Upper lobe of right lung (tissue), 1 donor: ENCODE measurements around the gene NEURL1B. TPM values are rescaled to one million over a fixed set of nuclear protein-coding genes. Genes with fewer than 3 reads are reported as not detected.

ENCODE experiments used
- ATAC-seq: fragments of 200-7000 bp; cut with Tn5 transposase; one replicate; pipeline ENCODE4 v1.9.1; 2020; ENCODE audit warnings: mild to moderate bottlenecking, moderate library complexity
- DNase-seq: peaks from one replicate; pipeline ENCODE4 v3.0.0-alpha.2; 2020
- H3K27ac ChIP-seq: fragments of 200-600 bp; one replicate; pipeline ENCODE4 v1.8.0; 2022
- H3K27me3 ChIP-seq: fragments of 200-600 bp; one replicate; pipeline ENCODE4 v1.8.0; 2022; ENCODE audit warnings: mild to moderate bottlenecking
- H3K36me3 ChIP-seq: fragments of 200-600 bp; one replicate; pipeline ENCODE4 v1.8.0; 2022
- H3K4me1 ChIP-seq: fragments of 200-600 bp; one replicate; pipeline ENCODE4 v1.8.0; 2022
- H3K4me3 ChIP-seq: fragments of 200-600 bp; one replicate; pipeline ENCODE4 v1.8.0; 2022; ENCODE audit warnings: mild to moderate bottlenecking
- H3K9me3 ChIP-seq: fragments of 200-600 bp; one replicate; pipeline ENCODE4 v1.8.0; 2022
- intact Hi-C: fragments of 100-400 bp; cut with DNase I; formaldehyde crosslinking; loops from one replicate; pipeline ENCODE4 v1.11.0; 2022
- total RNA-seq: library from RNA; stranded (reverse); fragmentation: NEBNext Ultra II Directional; extraction: Animal tissue kit (Norgen Biotek cat#: 25700); gene quantifications from one replicate; pipeline ENCODE4 v1.2.1, GENCODE V29; 2021
- TF ChIP-seq, protein P1 (sequence below): fragments of 200-600 bp; IDR thresholded peaks from one replicate; pipeline ENCODE4 v1.8.0; 2022; ENCODE audit warnings: antibody characterized with exemption
- donor health status: DM: no; HTN: yes; CAD: no; lungs with severe emphysema.

Gene NEURL1B
- total RNA-seq, 1 donor from 2014 or later: 25.0 TPM

DNA sequence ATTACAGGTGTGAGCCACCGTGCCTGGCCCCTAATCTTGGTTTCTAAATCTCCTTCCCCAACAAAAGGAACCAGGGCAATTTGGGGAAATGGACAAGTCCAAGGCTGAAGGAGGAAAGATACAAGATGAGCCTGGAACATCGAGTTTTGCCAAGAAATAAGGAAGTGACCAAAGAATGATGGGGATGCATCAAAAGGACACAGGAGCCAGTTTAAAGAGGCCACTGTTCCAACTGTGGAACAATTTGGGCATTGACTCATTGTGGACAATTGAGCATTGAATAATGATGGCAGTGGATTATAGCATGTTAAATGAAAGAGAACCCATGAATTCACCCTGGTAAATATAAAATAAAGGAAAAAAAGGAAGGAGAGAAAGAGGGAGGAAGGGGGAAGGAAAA is 82.4 kb downstream of the NEURL1B start:
- ATAC-seq: no peak

GRCh38 chr5:172724242-172725183 is 83.5 kb downstream of the NEURL1B start:
- Histone ChIP-seq H3K4me3 (no peak overlapping the region), H3K9me3 (no peaks in the 10 kb centered on the region), H3K27ac (no peak overlapping the region), H3K27me3 (no peaks in the 10 kb centered on the region), H3K36me3 (no peaks in the 10 kb centered on the region), H3K4me1 (peaks cover 32% of the 10 kb centered on the region)
- intact Hi-C loops: no loop called here
- TF ChIP-seq, protein P1, sequence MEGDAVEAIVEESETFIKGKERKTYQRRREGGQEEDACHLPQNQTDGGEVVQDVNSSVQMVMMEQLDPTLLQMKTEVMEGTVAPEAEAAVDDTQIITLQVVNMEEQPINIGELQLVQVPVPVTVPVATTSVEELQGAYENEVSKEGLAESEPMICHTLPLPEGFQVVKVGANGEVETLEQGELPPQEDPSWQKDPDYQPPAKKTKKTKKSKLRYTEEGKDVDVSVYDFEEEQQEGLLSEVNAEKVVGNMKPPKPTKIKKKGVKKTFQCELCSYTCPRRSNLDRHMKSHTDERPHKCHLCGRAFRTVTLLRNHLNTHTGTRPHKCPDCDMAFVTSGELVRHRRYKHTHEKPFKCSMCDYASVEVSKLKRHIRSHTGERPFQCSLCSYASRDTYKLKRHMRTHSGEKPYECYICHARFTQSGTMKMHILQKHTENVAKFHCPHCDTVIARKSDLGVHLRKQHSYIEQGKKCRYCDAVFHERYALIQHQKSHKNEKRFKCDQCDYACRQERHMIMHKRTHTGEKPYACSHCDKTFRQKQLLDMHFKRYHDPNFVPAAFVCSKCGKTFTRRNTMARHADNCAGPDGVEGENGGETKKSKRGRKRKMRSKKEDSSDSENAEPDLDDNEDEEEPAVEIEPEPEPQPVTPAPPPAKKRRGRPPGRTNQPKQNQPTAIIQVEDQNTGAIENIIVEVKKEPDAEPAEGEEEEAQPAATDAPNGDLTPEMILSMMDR: no peak
- ATAC-seq (no peak), DNase-seq (no peak)

More for the DNA sequence above, 82.4 kb downstream of the NEURL1B start:
- no peaks in the 10 kb centered on the region for H3K27me3 ChIP-seq
- intact Hi-C loops: no loop called here
- no peak for DNase-seq
- no peaks in the 10 kb centered on the region for H3K9me3 ChIP-seq
- TF ChIP-seq, protein P1: no peak
- H3K4me3 ChIP-seq: no peak overlapping the region
- no peaks in the 10 kb centered on the region for H3K36me3 ChIP-seq
- H3K27ac ChIP-seq: no peak overlapping the region
- H3K4me1 ChIP-seq: peaks cover 32% of the 10 kb centered on the region

DNA sequence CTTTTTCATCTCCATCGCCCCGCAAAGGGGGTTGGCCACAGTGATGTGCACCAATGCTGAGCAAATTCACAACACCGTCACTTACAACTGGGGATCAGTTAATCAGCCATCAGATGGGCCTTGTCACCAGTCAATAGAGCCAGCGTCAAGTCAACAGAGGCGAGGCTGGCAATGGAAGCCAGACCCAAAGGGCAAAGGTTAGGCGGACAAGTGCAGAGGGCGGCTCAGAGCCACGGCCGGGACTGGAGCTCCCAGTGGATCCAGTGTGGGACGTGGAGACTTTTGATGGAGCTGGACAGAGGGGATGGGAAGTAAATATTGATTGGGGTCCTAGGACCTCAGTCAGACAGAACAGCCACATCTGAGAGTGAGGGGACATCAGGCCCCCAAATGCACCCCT is 84.2 kb downstream of the NEURL1B start:
- Histone ChIP-seq H3K4me1 (peaks cover 30% of the 10 kb centered on the region), H3K27me3 (no peaks in the 10 kb centered on the region), H3K4me3 (no peak overlapping the region), H3K27ac (no peak overlapping the region), H3K36me3 (no peaks in the 10 kb centered on the region), H3K9me3 (no peaks in the 10 kb centered on the region)
- TF ChIP-seq, protein P1: no peak
- intact Hi-C loops: no loop called here
- DNase-seq (no peak), ATAC-seq (no peak)

DNA sequence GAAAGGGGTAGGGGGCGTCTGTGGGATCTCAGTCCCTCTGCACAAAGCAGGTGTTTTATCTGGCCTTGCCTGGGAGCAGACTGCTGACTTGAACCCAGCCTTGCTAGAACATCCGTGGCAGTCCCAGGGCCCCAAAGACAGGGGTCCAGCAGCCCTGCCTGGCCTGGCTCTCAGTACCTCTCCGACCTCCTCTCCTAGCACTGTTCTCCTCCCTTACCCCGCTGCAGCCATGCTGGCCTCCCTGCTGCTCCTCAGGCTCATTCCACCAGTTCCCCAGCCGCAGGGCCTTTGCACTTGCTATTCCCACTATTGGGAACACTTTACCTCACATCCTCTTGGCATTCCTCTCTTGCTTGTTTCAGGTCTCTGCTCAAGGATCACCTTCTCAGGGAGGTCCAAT is 84.7 kb downstream of the NEURL1B start:
- DNase-seq (no peak), ATAC-seq (no peak)
- no peak overlapping the region for H3K27ac ChIP-seq
- intact Hi-C loops: no loop called here
- no peaks in the 10 kb centered on the region for H3K9me3 ChIP-seq
- peaks cover 25% of the 10 kb centered on the region for H3K4me1 ChIP-seq
- H3K36me3 ChIP-seq: no peaks in the 10 kb centered on the region
- TF ChIP-seq, protein P1: no peak
- no peaks in the 10 kb centered on the region for H3K27me3 ChIP-seq
- no peak overlapping the region for H3K4me3 ChIP-seq

DNA sequence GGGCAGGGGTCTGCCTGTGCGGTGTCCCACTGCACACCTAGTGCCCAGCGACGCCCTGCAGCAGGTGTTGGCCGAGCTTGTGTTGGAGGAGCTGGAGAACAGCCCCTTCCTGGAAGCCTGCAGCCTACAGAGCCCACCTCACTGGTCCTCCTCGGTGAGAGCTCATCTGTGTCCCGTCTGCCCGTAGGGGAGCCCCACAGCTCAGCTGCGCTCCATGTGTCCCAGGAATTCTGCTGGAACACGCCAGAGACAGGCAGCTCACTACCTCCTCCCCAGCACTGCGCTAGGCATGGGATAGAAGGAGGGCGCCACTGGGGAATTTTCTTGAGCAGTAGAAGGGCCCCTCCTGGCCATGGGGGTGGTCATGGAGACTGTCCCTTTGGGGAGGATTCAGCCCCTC is 85.9 kb downstream of the NEURL1B start:
- intact Hi-C loops: no loop called here
- no peaks in the 10 kb centered on the region for H3K9me3 ChIP-seq
- no peak for DNase-seq
- no peak overlapping the region for H3K4me3 ChIP-seq
- H3K36me3 ChIP-seq: no peaks in the 10 kb centered on the region
- TF ChIP-seq, protein P1: no peak
- peaks cover 14% of the 10 kb centered on the region for H3K4me1 ChIP-seq
- no peaks in the 10 kb centered on the region for H3K27me3 ChIP-seq
- no peak overlapping the region for H3K27ac ChIP-seq
- ATAC-seq: no peak
